GM21390 (cell line): ENCODE data around the gene IQSEC2.

Source experiments
- ATAC-seq: cut with Tn5 transposase; IDR thresholded peaks from one replicate; pipeline ENCODE4 v1.9.1; 2021; ENCODE audit not compliant: unreplicated experiment

IQSEC2 gene

DNA sequence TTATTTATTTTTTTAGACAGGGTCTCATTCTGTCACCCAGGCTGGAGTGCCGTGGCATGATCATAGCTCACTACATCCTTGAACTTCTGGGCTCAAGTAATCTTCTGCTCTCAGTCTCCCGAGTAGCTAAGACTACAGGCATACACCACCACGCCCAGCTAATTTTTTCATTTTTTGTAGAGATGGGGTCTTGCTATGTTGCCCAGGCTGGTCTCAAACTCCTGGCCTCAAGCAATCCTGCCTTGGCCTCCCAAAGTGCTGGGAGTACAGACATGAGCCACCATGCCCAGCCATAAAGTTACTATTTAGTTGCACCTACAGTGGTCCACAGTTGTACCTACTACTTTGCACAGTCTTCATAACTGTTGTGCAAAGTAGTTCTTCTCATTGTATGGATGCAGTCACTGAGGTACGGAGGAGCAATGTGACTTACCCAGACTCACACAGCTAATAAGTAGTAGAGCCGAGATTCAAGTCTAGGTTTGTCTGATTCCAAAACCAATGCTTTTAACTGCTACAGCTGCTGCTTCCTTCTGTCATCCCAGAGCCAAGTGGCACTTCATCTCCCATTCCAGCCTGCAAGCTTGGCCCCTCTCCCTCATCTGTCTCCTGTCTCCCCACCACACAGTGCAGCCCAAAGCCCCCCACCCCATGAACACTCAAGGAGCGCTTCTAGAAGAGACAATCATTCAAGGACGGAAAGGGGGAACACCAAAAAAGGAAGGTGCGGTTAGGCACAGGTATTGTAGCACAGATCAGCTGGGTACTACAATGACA, 24.0 kb upstream of the IQSEC2 start:
- ATAC-seq, result no peak

DNA sequence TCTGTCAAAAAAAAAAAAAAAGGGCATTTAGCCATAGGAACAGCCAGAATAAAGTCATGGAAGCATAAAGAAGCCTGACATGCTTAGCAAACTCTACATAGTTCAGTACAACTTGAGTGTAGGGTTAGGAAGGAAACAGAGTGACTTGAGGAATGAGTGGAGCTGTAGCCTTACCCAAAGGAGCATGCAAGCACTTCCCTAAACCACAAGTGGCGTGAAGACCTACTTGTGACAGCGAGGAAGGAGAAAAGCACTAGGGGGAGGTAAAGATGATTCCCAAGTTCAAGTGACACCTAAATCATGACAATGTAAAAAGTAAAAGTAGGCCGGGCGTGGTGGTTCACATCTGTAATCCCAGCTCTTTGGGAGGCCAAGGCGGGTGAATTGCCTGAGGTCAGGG, 21.8 kb upstream of the IQSEC2 start:
- no peak for ATAC-seq

DNA sequence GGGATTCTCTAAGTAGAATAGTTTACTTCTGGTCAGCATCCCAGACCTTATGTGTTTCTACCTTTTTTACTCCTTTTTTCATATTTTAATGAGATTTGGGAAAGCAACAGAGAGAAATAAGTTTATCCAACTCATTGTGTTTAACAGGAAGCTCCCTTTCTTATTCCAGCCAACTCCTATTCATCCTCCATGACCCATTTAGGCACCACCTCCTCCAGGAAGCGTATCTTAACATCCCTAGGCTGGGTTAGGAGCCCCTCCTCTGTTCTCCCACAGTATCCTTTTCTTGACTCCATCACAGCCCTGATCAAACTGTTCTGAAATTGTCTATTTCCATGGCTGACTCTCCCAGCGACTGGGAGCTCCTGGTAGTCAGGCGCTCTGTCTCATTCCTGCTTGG, 18.8 kb upstream of the IQSEC2 start:
- ATAC-seq, result no peak

DNA sequence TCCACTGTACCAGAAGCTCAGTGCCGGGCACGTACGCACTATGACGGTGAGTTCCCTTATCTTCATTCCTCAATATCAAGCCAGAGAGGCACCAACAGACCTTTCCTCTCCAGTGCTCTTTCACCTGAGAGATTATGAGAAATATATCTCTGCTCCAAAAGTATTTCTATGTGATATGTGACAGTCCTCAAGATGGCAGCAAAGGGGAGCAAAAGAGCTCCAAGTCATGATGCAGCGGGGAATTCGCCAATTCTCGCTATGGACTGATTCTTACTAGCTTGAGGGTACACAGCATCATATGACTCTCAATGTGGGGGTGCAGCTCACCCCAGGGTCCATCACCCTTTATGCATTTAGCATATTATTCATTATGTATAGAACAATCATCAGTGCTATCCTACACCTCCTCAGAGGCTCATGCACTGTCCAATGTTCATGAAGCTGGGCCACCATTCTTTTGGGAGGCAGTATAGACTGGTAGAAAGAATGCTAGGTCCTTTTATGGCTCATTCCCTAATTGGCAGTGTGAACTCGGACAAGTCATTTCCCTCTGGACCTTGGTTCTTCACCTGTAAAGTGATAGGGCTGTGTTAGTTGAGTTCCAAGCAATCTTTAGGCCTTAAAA, 12.8 kb upstream of the IQSEC2 start:
- ATAC-seq, result no peak

DNA sequence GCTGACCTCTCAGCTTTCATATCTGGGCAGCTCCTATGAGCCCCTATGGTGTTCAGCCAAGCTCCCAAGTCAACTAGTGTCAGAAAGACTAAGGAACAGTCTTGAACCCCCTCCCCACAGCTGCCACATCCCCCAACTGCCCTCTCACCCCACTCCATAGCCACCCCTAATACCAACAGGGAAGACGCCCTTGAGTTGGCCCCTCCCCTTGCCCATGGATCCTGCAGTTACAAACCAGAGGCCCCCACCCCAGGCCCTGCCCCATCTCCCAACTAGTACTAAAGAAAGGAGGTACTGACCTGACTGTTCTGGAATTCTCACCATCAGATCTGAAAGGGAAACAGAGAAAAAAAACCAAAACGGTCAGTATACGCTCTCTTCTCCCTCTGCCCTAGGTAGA, 10.2 kb upstream of the IQSEC2 start:
- ATAC-seq, result no peak

DNA sequence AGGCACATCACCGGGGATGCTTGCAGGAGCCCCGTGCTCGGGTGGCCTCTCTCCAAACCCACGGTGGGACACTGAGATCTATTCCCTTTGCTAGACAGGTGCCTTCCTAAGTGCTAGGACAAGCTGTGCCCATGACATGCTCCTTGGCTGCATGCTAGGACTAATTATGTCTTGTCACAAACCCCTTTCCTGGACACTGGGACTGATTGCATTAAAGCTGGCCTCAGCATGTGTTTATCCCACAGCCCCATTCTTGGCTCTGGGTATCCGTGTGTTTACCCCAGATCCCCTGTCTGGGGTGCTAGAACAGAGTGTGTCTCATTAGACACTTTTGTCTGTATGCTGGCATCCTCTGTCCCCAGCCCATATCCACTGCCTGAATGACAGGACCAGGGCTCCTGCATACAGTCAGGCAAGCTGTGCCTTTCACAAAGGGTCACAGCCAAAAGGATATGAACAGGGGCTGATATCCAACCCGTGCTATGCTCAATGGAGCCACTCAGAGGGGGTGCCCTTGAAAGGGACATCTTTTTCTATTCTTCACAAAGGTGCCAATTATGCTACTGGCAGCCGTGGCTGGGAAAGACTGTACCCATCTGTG, 9.2 kb upstream of the IQSEC2 start:
- no peak for ATAC-seq

DNA sequence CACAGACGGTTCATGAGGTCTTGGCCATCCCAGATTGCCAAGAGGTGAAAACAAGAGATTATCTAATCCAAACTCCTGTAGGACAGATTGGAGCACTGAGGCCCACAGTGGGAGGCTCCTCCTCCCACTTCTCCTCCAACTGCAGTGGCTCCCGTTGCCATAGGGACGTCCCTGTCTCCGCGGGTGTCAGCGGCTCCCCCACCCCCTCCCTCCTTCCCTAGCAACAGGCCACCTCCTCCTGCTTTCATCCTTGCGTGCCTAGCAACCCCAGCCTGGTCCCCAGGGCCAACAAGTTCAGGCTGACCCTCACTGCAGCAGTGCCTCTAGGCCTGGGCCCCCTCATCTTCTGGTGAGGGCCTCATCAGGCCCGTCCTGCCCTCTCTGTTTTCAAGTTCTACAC, 6.8 kb upstream of the IQSEC2 start:
- no peak for ATAC-seq

DNA sequence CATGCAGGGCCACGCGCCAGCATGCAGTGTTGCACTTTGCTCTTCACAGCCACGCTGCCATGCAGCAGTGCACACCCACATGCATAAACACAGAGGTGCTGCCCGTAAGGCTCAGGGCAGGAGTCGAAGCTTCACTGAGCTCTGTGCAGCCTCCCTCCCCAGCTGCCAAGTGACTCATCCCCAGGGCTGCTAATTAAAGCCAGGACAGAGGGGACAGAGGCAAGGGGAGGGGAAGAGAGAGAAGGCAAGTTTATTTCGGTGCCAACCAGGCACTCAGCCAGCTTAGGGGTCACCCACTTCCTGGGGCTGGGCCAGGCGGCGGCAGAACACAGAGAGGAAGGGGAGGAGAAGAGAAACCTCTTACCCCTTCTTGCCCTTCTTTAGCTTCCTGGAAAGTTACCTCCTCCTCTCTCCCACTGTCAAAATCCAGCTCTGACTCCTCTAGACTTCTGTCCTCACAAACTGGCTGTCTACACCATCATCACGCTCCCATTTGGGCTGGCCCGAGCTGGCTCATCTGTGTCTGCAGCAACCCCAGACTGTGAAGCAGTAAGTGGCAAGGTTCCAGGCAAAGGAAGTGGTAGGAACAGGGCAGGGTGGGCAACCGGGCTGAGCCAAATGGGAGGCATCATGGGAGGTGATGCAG, 6.2 kb upstream of the IQSEC2 start:
- no peak for ATAC-seq

DNA sequence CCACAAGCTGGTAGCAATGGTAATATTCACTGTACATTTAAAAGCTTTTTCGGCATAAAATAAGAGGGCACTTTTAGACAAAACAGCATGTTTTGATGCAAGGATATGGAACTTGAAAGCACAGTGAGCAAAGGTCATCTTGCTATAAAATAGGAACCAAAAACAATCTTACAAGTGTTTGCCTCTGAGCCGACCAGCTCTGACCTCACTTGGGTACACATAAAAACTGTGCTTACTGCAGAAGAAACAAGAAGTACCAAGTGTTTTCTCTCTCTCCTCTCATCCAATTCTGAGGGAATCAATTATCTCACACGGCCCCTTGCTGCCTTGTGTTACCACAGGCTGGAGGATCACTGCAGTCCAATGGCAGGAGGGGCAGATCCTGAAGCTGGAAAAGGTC, 4.8 kb upstream of the IQSEC2 start:
- no peak for ATAC-seq

DNA sequence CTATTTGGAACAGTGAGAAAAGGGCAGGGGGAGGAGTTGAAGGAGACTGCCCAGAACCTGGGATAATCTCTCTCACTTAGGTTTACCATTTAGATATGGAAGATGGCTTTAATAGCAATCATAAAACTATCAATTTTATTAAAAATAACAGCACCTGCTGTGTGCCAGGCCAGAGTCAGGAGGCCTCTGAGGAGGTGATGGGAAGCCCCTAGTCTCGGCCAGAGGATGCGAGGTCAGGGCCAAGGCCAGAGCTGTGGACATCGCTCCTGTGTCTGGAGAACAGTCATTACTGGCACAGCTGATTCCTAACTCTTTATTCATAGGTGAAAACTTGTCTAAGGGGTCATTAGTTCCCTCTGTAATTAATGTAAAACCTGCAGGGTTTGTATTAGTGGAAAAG, 4.2 kb upstream of the IQSEC2 start:
- ATAC-seq, result no peak

DNA sequence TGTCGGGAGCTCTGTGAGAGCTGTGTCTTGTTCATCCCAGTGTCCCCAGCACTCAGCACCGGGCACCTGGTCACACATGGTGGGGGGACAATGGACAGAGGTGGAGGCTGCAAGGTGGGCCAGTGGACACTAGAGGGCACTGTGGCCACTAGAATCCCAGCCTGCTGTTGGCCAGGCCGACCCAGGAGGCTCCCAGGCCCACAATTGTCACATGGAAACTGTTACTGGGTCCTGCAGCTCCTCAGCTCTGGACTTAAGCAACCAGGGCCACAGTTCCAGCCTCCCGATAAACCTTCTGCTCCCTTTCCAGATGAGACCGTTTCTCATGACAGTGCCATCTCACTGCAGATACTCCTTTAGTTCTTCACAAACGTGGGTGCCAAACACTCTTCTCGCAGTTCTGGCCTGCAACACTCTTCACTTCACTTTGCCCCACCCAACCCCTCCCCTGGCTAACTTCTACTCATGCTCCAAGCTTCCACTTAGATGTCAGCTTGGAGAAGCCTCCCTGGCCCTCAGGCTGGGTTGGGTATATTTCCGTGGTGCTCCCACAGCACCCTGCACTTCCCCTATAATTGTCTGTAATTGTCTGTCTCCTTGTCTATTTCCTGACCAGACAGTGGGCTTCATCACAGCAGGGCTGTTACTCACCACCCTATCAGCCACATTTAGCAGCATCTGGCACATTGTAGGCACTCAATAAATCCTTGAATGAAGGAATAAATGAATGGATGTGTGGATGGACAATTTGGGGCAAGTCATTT, 3.5 kb upstream of the IQSEC2 start:
- ATAC-seq, result no peak

DNA sequence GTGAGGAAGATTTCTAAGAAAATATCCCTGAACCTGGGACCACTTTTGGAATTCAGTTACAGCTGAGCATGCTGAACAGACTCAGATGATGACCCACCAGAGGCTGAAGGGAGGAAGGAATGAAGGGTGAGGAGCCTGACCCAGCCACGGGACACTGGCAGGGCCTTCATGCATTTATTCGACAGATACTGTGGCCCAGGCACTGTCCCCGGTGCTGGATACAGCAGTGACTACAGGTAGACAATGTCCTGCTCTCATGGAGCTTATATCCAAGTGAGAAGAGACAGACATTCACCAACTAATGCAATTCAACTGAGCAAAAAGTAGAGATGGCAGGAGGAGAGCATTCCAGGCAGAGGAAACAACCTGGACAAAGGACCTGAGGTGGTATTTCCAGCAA, 2.2 kb upstream of the IQSEC2 start:
- ATAC-seq, result no peak

DNA sequence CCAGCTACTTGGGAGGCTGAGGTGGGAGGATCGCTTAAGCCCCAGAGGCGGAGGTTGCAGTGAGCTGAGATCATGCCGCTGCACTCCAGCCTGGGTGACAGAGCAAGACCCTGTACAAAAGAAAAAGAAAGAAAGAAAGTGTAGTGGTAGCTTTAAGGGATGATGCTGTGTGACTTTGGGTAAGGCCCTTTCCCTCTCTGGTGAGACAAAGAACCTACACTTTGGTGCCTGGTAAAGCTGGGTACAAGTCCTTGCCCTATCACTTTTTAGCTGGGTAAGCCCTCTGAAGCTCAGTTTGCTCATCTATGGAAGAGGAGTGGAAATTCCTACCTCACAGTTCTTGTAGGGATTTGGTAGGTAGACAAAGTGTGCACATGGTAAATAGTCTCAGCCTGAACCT, 1.7 kb upstream of the IQSEC2 start:
- ATAC-seq, result no peak

DNA sequence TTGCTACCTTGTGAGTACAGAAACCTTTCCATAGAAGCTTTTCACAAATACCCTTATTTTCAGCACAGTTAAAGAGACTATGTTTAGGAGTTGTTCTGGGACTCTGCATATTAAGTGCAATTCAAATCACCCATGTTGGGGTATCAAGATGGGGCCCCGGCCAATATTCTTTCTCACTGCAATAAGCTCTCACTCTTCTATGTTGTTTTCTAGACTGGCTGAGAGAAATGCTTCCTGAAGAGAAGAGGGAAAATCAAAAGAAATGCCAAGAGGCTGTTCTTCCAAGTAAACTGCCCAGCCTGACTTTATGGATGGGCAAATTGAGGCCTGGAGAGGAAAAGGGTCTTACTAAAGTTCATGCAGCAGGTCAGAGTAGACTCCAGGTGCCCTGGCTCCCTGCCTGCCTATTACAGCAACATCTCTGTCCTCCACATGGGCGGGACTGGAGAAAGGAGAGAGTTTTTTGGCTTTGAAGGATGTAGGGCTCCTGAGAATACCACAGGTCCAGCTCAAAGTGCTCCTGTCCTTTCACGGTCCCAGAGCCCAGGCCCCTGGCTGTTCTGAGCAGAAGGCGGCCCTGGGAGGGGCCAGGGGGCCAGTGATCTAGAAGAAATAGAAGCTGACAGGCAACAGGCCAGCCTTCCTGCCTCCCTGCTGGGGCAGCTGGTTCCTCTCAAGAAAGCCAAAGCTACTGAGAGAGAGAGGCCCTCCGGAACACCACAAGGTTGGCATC, 745 bp upstream of the IQSEC2 start:
- no peak for ATAC-seq

DNA sequence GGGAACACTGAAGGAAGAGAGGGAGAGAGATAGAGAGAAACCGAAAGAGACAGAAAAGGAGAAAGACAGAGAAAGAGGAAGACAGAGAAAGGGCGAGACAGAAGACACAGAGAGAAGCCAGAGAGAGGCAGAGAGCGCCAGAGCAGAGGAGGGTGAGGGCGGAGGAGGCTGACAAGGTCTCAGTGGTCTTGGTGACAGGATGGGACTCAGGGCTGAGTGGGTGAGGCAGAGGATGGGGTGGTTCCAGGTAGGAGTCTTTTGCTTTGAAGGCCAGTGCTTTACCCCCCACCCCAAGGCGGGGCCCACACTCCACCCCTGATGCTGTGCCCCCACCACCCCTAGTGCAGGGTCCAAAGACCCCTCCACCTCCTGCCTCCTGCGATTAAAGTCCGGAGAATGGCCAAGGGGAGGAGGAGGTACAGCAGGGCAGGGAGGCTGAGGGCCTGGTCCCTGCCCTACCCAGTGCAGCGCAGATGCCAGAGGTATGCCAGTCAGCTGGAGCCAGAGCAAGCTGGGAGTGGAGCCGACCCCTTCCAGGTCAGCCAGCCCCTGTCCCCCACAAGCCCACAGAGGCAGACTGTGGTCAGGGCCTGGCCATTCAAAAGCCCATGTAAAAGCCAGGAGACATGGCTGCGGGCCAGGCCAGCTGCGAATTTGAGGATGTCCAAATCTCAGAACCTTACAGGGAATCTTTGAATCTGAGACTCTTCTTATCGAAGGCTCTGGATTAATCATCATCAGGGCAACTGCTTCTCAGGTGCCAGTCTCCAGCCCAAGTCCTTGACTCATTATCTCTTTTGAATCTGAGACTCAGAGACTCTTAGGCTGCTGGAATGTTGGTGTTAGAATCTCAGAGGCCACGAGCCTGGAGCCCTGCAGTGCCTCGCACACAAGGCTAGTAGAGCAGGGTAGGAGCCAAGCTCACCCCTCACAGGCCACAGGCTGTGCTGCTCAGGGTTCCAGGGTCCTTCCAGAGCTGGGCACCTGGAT, 758 bp downstream of the IQSEC2 start:
- ATAC-seq, result no peak

DNA sequence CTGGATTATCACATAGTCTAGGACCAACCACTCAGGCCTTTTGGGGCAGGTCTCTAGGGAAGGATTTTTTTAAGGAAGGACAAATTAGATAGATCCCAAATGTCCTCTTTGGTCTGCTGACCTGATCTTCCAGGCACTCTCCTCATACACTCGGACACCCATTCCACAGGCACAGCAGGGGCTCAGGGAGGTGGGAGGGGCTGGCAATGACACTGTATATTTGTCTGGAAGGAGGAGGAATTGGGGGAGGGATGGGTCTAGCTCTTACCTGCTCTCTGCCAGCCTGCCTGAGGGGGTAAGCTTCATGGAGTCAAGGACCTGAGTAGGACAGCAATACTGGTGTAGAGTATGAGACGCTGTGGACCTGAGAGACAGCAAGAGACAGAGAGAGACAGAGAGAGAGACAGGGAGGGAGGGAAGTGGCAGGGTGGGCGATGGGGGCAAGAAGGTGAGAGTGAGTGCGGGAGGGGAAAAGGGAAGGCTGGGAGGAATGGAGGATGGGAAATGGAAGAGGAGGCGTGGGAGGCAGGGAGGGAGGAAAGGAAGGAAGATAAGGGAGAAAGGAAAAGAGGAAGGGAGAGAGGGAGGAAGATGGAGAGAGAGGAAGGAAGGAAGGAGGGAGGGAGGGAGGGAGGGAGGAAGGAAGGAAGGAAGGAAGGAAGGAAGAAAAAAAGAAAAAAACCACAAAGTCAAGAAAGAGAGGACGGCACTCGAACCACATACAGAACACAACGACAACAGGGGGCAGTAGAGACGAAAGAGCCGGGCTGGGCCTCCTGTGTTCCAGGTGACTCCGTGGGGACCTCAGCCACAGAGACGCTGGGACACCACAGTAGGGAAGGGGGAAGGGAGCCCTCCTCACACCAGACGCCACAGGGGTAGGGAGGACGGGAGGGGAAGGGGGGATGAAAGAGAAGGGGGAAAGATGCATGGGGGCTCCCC, 1.8 kb downstream of the IQSEC2 start:
- ATAC-seq, result no peak

DNA sequence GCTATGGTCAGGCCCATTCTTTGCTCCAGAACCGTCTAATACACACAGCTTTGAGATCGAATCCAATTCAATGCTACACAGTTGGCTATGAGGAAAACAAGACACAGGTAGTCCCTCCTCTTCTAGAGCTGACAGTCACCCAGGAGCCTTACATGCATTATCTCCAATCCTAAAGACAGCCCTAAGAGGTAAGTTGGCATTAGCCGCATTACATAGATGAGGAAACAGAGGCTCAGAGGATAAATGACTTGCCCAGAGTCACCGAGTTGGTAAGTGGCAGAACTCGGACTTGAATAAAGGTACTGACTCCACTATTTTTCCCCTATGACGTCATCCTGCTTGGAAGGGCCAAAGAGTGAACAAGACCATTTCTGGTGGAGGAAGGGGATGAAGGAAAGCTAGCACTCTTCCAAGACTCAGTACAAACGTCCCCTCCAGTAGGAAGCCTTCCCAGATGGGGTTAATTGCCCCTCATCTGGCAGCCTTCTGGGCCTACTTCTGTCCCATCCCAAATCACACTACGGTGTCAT, 8.5 kb downstream of the IQSEC2 start:
- ATAC-seq, result no peak

DNA sequence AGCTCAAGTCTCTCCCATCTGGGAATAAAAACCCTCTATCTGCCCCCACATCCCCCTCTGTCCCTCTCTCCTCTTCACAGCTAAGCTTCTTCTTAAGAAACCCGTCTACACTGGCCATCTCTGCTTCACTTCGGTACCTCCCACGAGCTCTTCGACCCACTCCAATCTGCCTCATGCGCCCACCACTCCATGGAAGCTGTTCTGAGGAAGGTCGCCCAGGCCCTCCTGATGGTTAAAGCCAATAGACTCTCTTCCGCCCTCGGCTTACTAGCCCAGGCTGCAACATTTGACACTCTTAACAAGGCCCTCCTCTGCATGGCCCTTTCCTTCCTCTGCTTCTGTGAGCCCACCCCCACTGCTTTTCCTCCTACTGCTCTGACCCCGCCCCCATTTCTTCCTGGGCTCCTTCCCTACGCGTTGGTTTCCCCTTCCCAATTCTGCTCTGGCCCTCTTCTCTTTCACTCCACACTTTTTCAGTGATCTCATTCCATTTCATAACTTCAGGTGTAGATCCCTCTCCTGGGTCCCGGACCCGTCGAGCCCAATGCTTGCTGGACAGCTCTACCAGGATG, 11.8 kb downstream of the IQSEC2 start:
- ATAC-seq, result no peak
